Caco-2 (cell line): ENCODE measurements around the gene IQCN. TPM values are rescaled to one million over a fixed set of nuclear protein-coding genes. Genes with fewer than 3 reads are reported as not detected.

Experiments used
- BruUV-seq: library from RNA; stranded (reverse); fragments of 400-500 nt; replicated peaks from 2 replicates; lab custom pipeline; 2021; lab: Mats Ljungman, UMichigan
- CTCF ChIA-PET: fragments of 300-600 bp; sonication (Branson Sonifier 250); formaldehyde crosslinking; loops from one replicate; lab custom pipeline; 2022; ENCODE audit warnings: antibody characterized with exemption; lab: Charles Lee
- POLR2A ChIA-PET: fragments of 300-600 bp; sonication (Branson Sonifier 250); formaldehyde crosslinking; loops from one replicate; lab custom pipeline; 2022; ENCODE audit warnings: antibody characterized with exemption; lab: Charles Lee
- DNase-seq, 2 experiments: peaks; one replicate each; pipeline versions ENCODE4 v3.0.0 to v3.0.0-alpha.2; 2020 to 2022
- H3K27me3 ChIP-seq: replicated peaks from 2 replicates; pipeline ENCODE4 v1.6.0; 2011; ENCODE audit warnings: low read length; ENCODE audit not compliant: control insufficient read depth, insufficient read depth
- H3K36me3 ChIP-seq: 2 replicates; pipeline ENCODE4 v1.5.1; 2011; ENCODE audit warnings: low read length; ENCODE audit not compliant: control insufficient read depth, insufficient read depth
- H3K4me1 ChIP-seq: fragments of 250-450 bp; sonication (Bioruptor Pico); 2 replicates; pipeline ENCODE4 v1.5.1; 2020; ENCODE audit warnings: mild to moderate bottlenecking
- H3K4me3 ChIP-seq: 2 replicates; pipeline ENCODE4 v1.5.1; 2011; ENCODE audit warnings: low read depth, mild to moderate bottlenecking, control low read depth, low read length
- H3K9me3 ChIP-seq: fragments of 250-450 bp; sonication (Bioruptor Pico); 2 replicates; pipeline ENCODE4 v1.5.1; 2020; ENCODE audit warnings: mild to moderate bottlenecking, moderate library complexity
- H3K27ac Mint-ChIP-seq: one replicate; pipeline ENCODE4 v1.8.0; 2022; ENCODE audit warnings: mixed read lengths; ENCODE audit not compliant: unreplicated experiment
- H3K27me3 Mint-ChIP-seq: one replicate; pipeline ENCODE4 v1.8.0; 2022; ENCODE audit warnings: mixed read lengths; ENCODE audit not compliant: insufficient read depth, unreplicated experiment
- H3K36me3 Mint-ChIP-seq: one replicate; pipeline ENCODE4 v1.8.0; 2022; ENCODE audit warnings: mild to moderate bottlenecking, mixed read lengths; ENCODE audit not compliant: insufficient read depth, unreplicated experiment
- H3K4me1 Mint-ChIP-seq: one replicate; pipeline ENCODE4 v1.8.0; 2022; ENCODE audit warnings: low read depth, mixed read lengths; ENCODE audit not compliant: unreplicated experiment
- H3K4me3 Mint-ChIP-seq: one replicate; pipeline ENCODE4 v1.8.0; 2022; ENCODE audit warnings: mild to moderate bottlenecking, moderate library complexity, mixed read lengths; ENCODE audit not compliant: unreplicated experiment
- H3K9me3 Mint-ChIP-seq: one replicate; pipeline ENCODE4 v1.8.0; 2022; ENCODE audit warnings: mixed read lengths; ENCODE audit not compliant: unreplicated experiment
- CTCF ChIP-seq, 2 experiments: fragments of 200-600 bp in 1 of 2; IDR thresholded peaks; 1 replicate in 1 of 2; 2 replicates in 1 of 2; pipeline versions ENCODE4 v1.5.1 to v1.8.0; 2011 to 2022; ENCODE audit warnings: antibody characterized with exemption in 1 of 2, control low read depth in 1 of 2, inconsistent platforms in 1 of 2, low read depth in 1 of 2, low read length in 1 of 2, mild to moderate bottlenecking in 1 of 2, moderate library complexity in 1 of 2; ENCODE audit not compliant: insufficient read depth in 1 of 2, severe bottlenecking in 1 of 2, unreplicated experiment in 1 of 2
- intact Hi-C: fragments of 100-400 bp; cut with micrococcal nuclease; formaldehyde crosslinking; loops from one replicate; pipeline ENCODE4 v1.10.0; 2022; ENCODE audit not compliant: unreplicated experiment
- total RNA-seq: library from RNA; stranded (reverse); gene quantifications from 2 replicates; pipeline ENCODE4 v1.2.3, GENCODE V29; 2022

The IQCN gene
- total RNA-seq, 1 experiment from 2014 or later: 2.1 TPM

GRCh38 chr19:18230941-18231734 lies 43.1 kb downstream of the IQCN start:
- ChIA-PET POLR2A (no interaction called here), CTCF (interaction anchor here (0.6 to 1.0 kb wide), 2 partner anchors 23 to 548 kb away, joined by 3 to 5 read pairs; no protein-coding TSS in a partner anchor)
- peaks cover 6% of the 10 kb centered on the region for H3K27me3 Mint-ChIP-seq
- intact Hi-C loops: no loop called here
- no peak for TF ChIP-seq CTCF (IDR thresholded peaks at IDR 0.05; ENCODE audit: insufficient read depth in 1 of 2, low read depth in 1 of 2, low read length in 1 of 2, severe bottlenecking in 1 of 2, unreplicated experiment in 1 of 2)
- BruUV-seq: no TSS peak
- no peaks in the 10 kb centered on the region for H3K9me3 Mint-ChIP-seq
- no peaks in the 10 kb centered on the region for H3K9me3 ChIP-seq
- H3K36me3 Mint-ChIP-seq: no peaks in the 10 kb centered on the region
- 0 out of 2 replicates have a peak, but pooled peaks cover 3% of the 10 kb centered on the region for H3K4me1 ChIP-seq
- no peaks in the 10 kb centered on the region for H3K27me3 ChIP-seq
- DNase-seq: no peak
- H3K4me3 ChIP-seq: no peak overlapping the region
- no peaks in the 10 kb centered on the region for H3K4me1 Mint-ChIP-seq
- no peak overlapping the region for H3K4me3 Mint-ChIP-seq
- H3K27ac Mint-ChIP-seq: no peak overlapping the region
- H3K36me3 ChIP-seq: no peaks in the 10 kb centered on the region

GRCh38 chr19:18229915-18230314 lies 44.3 kb downstream of the IQCN start:
- Mint-ChIP-seq H3K4me1 (peaks cover 6% of the 10 kb centered on the region), H3K36me3 (peaks cover under 1% of the 10 kb centered on the region), H3K4me3 (no peak overlapping the region), H3K27ac (no peak overlapping the region), H3K27me3 (peaks cover 3% of the 10 kb centered on the region), H3K9me3 (no peaks in the 10 kb centered on the region)
- Histone ChIP-seq H3K27me3 (no peaks in the 10 kb centered on the region), H3K4me3 (no peak overlapping the region), H3K4me1 (0 out of 2 replicates have a peak, but pooled peaks cover 6% of the 10 kb centered on the region), H3K9me3 (no peaks in the 10 kb centered on the region), H3K36me3 (no peaks in the 10 kb centered on the region)
- BruUV-seq: no TSS peak
- no peak for DNase-seq
- POLR2A ChIA-PET: no interaction called here
- intact Hi-C loops: loop anchor here (2.0 kb wide), 1 partner anchor 23 kb away; no protein-coding TSS in a partner anchor
- no peak for TF ChIP-seq CTCF (IDR thresholded peaks at IDR 0.05; ENCODE audit: insufficient read depth in 1 of 2, low read depth in 1 of 2, low read length in 1 of 2, severe bottlenecking in 1 of 2, unreplicated experiment in 1 of 2)
- CTCF ChIA-PET: no interaction called here

- Histone ChIP-seq H3K4me3 (no peak overlapping the region), H3K36me3 (no peaks in the 10 kb centered on the region), H3K27me3 (no peaks in the 10 kb centered on the region), H3K4me1 (0 out of 2 replicates have a peak, but pooled peaks cover 8% of the 10 kb centered on the region), H3K9me3 (no peaks in the 10 kb centered on the region)
- TF ChIP-seq CTCF (IDR thresholded peaks at IDR 0.05; ENCODE audit: insufficient read depth in 1 of 2, low read depth in 1 of 2, low read length in 1 of 2, severe bottlenecking in 1 of 2, unreplicated experiment in 1 of 2): peak; percentile 15 to 40
- peaks cover 6% of the 10 kb centered on the region for H3K4me1 Mint-ChIP-seq
- no peak overlapping the region for H3K27ac Mint-ChIP-seq
- H3K4me3 Mint-ChIP-seq: no peak overlapping the region
- ChIA-PET CTCF (no interaction called here), POLR2A (no interaction called here)
- intact Hi-C loops: loop anchor here (2.0 kb wide), 1 partner anchor 23 kb away; no protein-coding TSS in a partner anchor
- no peaks in the 10 kb centered on the region for H3K9me3 Mint-ChIP-seq
- H3K36me3 Mint-ChIP-seq: peaks cover 5% of the 10 kb centered on the region
- no peak for DNase-seq
- peaks cover 3% of the 10 kb centered on the region for H3K27me3 Mint-ChIP-seq
- no TSS peak for BruUV-seq
These were observed 44.8 kb downstream of the IQCN start for GRCh38 chr19:18229474-18229873.
